Stromal cell of bone marrow (primary cell): Measurements from ENCODE around the gene ANO2.
"Not testable (repeated sequence)": the region's sequence is repeated elsewhere in the genome, so short reads cannot be mapped to it uniquely, and the experiment has no call there.

Source experiments
- DNase-seq: peaks from one replicate; pipeline ENCODE4 v3.0.0-alpha.2; 2012; ENCODE audit warnings: low read depth

Gene ANO2

DNA sequence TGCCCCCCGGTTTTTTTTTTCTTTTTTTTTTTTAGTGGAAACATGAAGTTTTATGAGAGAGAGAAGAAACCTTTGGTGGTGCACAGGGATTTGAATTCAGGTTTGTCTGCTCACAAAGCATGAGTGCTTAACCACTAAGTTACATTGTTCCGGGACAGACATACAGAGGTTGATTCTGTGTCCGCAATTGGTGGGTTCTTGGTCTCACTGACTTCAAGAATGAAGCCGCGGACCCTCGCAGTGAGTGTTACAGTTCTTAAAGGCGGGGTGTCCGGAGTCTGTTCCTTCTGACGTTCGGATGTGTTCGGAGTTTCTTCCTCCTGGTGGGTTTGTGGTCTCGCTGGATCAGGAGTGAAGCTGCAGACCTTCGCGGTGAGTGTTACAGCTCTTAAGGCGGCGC is 57.2 kb downstream of the ANO2 start:
- not testable (repeated sequence) for DNase-seq

GRCh38 chr12:5884866-5885265 is 60.2 kb downstream of the ANO2 start:
- DNase-seq = no peak

DNA sequence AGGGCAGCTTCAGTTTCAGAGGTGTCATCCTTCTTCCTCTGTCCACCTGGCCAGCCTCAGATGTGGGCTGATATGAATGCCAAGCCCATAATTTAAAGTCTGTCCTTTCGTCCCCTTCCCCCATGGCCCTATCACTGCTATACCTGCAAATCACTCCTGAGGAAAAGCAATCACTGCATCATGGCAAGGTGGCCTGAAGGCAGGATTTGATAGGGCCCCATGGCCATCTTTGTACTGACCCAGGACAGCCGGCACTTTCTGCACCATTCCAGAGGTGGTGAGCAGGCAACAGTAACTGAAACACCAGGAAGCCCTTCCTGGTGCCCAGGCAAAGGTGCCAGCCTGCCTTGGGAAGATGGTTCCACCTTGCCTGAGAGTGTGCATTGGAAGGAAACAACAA is 60.8 kb downstream of the ANO2 start:
- DNase-seq = no peak

DNA sequence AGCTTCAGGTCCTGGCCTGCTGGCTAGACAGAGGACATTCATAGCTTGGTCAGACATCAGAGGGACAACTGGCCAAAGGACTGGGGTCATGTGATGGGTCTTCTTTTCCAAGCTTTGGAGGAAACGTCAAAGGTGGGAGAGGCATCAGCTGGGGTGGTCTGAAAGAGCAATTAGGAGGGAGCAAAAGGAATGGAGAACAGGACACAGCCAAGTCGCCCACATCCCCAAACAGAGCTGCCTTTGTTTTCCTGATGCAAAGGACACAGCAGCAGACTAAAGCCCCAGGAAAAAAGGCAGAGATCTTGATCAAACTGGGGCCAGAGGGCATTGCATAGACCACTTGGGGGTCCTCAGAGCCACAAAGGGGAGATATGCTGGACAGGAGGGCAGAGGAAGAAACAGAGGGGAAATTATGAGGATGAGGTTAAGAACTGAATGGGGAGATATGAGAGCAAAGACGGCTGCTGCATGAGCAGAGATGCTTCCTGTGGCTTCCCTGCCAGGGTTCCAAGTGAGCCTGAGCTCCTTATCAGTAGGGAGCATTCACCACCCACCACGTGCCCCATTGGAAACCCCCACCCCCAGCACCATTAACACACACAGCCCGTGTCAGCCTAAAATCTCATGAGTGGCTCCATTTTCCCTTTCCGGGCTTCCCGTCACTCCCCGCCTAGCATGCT is 62.4 kb downstream of the ANO2 start:
- DNase-seq = no peak

- DNase-seq = no peak
Observed at GRCh38 chr12:5881666-5882065, 63.4 kb downstream of the ANO2 start.

DNA sequence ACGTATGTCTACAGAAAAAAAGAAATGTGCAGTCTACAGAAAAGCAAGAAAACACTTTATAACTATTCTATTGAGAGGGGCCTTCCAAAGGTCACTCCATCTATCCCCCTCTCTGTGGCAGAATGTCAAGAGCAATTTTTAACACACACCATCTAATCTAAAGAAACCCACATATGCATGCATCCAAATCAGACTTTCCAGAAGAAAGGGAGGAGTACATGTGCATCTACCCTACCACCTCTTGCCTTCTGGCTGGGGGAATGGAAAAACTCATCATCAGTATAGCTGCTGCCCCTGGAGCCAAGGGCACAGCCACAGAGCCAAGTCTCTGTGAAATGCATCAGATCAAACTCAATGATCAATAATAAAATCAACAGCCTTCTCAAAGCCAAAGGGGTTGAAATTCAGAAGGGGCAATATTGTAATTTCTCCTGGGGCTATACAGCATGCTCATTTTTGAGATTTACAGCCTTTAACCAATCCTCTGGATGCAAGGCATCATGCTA is 63.9 kb downstream of the ANO2 start:
- no peak for DNase-seq

- DNase-seq = no peak
Observed at GRCh38 chr12:5875851-5876250, 69.2 kb downstream of the ANO2 start.

GRCh38 chr12:5874514-5874913 is 70.5 kb downstream of the ANO2 start:
- DNase-seq = no peak

GRCh38 chr12:5873281-5873919 is 71.7 kb downstream of the ANO2 start:
- DNase-seq = no peak

DNA sequence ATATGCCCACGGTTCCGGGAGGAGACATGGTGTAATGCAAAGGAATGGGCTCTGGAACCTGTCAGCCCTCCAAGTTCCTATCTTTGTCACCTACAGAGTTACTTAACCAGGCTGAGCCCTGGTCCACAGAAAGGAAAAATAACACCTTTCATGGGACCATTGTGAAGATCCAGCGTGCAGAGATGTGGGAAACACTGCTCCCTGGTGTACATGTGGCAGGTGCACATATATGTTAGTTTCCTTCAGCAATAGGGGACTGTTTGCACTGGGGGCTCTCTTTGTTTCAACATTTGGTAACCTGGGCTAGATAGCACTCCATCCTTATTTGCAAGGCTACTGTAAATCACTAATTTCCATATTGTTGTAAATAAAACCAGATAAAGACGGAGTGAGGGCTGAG is 72.3 kb downstream of the ANO2 start:
- DNase-seq = no peak

- no peak for DNase-seq
Observed at GRCh38 chr12:5871741-5872140, 73.3 kb downstream of the ANO2 start.

DNA sequence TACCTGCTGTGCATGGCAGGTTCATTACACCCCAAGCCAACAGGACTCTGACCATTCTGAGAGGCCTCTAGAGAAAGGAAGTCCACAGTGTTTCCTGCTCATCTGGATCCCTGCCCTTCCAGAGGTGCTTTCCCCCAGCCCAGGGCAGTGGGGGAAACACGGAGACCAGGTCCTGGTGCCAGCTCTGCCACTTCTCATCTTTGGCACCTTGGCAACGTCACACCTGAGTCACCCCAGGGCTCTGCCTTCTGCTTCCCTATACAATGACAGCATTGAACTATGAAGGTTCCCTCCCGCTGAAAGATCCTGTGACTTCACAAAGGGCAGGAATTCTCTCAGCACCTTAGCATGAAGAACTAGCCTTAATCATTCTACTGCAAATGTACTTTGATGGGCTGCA is 74.9 kb downstream of the ANO2 start:
- DNase-seq = no peak

GRCh38 chr12:5868625-5869295 is 76.3 kb downstream of the ANO2 start:
- DNase-seq = no peak

DNA sequence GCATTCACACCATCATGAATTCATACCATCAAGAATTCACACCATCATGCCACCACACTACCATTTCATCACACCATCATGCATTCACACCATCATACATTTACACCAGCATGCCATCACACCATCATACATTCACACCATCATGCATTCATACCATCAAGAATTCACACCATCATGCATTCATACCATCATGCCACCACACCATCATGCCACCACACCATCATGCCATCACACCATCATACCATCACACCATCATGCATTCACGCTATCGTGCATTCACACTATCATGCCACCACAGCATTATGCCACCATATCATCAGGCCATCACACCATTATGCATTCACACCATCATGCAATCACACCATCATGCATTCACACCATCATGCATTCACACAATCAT is 79.7 kb downstream of the ANO2 start:
- no peak for DNase-seq

DNA sequence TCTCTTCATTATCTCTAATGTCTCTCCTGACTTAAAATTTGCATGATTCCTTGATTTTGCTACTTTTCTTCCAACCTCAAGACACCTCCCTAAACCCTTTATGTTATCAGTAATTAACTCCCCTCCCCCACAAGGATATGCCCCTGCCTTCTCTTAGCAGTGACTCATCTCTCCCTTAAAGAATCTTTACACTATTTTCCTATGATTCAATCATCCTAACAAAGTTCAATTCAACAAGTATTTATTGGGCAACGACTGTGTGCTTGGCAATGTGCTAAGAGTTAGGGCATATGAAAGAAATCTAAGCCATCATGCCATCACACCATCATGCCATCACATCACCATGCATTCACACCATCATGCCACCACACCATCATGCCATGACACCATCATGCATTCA is 80.1 kb downstream of the ANO2 start:
- no peak for DNase-seq

DNA sequence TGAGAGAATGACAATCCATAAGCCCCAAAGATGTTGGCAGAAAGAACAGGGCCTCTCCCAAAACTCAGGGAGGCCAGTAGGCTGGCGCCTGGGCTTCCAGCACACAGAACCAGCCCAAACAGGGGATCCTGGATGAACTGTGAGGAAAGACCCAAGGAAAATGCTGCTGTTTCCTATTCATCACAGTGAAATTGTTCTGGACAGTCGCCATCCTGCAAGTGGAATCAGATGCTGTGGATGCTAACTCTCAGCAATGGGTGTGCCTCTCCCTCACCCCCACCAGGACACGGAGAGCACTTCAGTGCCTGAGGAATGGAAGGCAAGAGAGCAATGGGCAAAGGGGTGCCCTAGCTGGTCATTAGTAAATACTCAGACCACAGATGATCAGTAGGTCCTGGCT is 80.8 kb downstream of the ANO2 start:
- no peak for DNase-seq

- DNase-seq = no peak
Observed at GRCh38 chr12:5861416-5861815, 83.6 kb downstream of the ANO2 start.

DNA sequence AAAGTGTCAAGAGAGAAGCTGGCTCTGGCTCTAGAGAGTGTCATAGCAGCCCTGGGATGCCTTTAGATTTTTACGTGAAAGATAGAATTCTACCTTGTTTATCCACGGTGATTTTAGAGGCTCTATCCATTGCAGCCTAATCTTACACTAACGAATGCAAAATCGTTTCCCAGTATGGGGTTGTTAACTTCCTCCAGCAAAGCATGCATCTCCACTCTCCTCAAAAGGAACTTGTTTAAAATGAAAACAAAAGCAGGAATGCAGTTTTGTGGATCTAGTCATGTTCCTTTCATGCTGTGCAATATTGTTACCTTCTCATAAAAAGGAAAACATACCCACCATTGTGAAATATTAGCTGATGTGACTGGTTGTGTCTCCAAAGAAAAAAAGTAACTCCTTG is 88.4 kb downstream of the ANO2 start:
- DNase-seq = no peak

DNA sequence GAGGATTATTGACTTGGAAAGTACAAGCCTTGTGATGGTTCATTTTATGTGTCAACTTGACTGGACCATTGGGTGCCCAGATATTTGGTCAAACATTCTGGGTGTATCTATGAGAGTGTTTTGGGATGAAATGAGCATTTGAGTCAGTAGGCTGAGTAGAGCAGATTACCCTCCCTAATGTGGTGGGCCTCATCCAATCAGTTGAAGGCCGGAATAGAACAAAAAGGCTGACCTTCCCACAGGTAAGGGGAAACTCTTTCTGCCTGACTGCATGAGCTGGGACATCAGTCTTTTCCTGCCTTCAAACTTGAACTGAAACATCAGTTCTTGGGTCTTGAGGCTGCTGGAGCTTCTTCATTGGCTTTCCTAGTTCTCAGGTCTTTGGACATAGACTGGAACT is 98.1 kb downstream of the ANO2 start:
- DNase-seq = no peak

DNA sequence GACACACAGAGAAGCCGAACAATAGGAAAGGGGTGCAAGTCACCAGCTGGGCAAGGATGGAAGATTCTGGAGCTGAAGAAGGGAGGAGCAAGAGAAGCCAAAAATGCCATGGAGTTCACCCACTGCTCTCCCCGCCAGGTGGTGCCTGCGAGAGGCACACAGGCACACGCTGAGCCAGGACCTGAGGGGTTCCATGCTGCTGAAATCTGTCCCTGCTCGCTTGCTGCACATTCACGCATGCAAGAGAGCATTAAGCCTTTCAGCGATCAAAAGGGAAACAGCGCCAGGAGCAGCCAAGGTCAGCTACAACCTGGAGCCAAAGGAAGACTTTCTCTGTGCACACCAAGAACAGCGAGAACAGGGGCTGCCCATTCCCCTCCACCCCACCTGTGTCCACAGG is 104.1 kb downstream of the ANO2 start:
- no peak for DNase-seq

DNA sequence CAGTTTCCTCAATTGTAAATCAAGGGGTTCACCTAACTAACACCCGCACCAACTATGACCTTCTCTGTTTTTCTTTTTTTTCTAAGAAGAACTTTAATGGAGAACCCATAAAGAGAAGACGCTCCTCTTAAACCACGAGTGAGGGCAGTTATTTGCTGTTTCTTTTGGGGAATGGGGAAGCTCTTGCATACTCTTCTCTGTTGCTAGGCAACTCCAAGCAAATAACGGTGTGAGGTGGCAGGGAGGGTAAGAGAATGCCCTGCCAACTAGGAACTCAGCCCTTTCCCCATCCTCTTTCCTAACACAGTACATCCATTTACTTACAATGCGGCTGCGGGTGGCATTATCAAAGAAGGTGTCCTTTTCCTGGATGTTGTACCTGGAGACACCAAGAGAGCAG is 114.9 kb downstream of the ANO2 start:
- DNase-seq = no peak

GRCh38 chr12:5827591-5827990 is 117.5 kb downstream of the ANO2 start:
- no peak for DNase-seq

- not testable (repeated sequence) for DNase-seq
Observed at GRCh38 chr12:5825761-5826160, 119.3 kb downstream of the ANO2 start.
